A549 (cell line): ENCODE data around the gene RHBG. TPM values are rescaled to one million over a fixed set of nuclear protein-coding genes. Genes with fewer than 3 reads are reported as not detected.

Experiments used
- ATAC-seq, 2 experiments: fragments of 200-7000 bp in 1 of 2; fragments of >200 bp in 1 of 2; cut with Nextera tagmentation in 1 of 2; cut with Tn5 transposase in 1 of 2; 3 replicates each; pipeline versions ENCODE4 v1.8.0 to v1.9.1; 2018 to 2020; ENCODE audit warnings: mild to moderate bottlenecking in 1 of 2, moderate library complexity in 1 of 2
- CTCF ChIA-PET: fragments of 300-600 bp; sonication (Branson Sonifier 250); formaldehyde crosslinking; extraction: SDS; loops from one replicate; lab custom pipeline; 2021; ENCODE audit warnings: antibody characterized with exemption, inconsistent platforms; lab: Yijun Ruan, JAX
- POLR2A ChIA-PET: fragments of 350-600 bp; formaldehyde crosslinking; extraction: SDS; loops from one replicate; lab custom pipeline; 2021; ENCODE audit warnings: antibody characterized with exemption, inconsistent platforms; lab: Yijun Ruan, JAX
- DNase-seq, 2 experiments: peaks; one replicate each; pipeline versions ENCODE4 v3.0.0 to v3.0.0-alpha.2; 2011 to 2016; ENCODE audit warnings: low read depth in 1 of 2, low spot score in 1 of 2
- FAIRE-seq: peaks from 2 replicates; lab custom pipeline; 2011; peaks lifted over from hg19 to GRCh38; lab: Jason Lieb, UNC
- H3K27ac ChIP-seq, 2 experiments: fragments of >200 bp; sonication (Bioruptor Twin); formaldehyde crosslinking; 3 replicates each; pipeline ENCODE4 v1.5.1; 2016 to 2017
- H3K4me1 ChIP-seq: fragments of >200 bp; sonication (Bioruptor Twin); formaldehyde crosslinking; 3 replicates; pipeline ENCODE4 v1.6.1; 2016
- H3K4me2 ChIP-seq: fragments of >200 bp; sonication (Bioruptor Twin); formaldehyde crosslinking; 3 replicates; pipeline ENCODE4 v1.6.1; 2016
- H3K4me3 ChIP-seq: fragments of >200 bp; sonication (Bioruptor Twin); formaldehyde crosslinking; 3 replicates; pipeline ENCODE4 v1.5.1; 2016
- H3K9me3 ChIP-seq: fragments of >200 bp; sonication (Bioruptor Twin); formaldehyde crosslinking; 3 replicates; pipeline ENCODE4 v1.6.1; 2016
- CEBPB ChIP-seq, 2 experiments: fragments of >200 bp in 1 of 2; sonication (Bioruptor Twin) in 1 of 2; formaldehyde crosslinking in 1 of 2; IDR thresholded peaks; 2 replicates each; pipeline ENCODE4 v1.6.1; 2012 to 2016
- FOSB ChIP-seq: fragments of 250-450 bp; sonication (Bioruptor Pico); IDR thresholded peaks from 2 replicates; pipeline ENCODE4 v1.5.0; 2020; ENCODE audit warnings: mild to moderate bottlenecking, moderate library complexity
- KDM1A ChIP-seq: fragments of 200-600 bp; sonication (generic); IDR thresholded peaks from 2 replicates; pipeline ENCODE4 v1.6.1; 2016; ENCODE audit warnings: low read depth, mild to moderate bottlenecking
- KDM5A ChIP-seq: fragments of 200-600 bp; sonication (generic); IDR thresholded peaks from 2 replicates; pipeline ENCODE4 v1.6.1; 2016; ENCODE audit warnings: antibody characterized with exemption, mild to moderate bottlenecking
- MAZ ChIP-seq: fragments of 150-350 bp; IDR thresholded peaks from 2 replicates; pipeline ENCODE4 v1.6.1; 2014; ENCODE audit warnings: antibody characterized with exemption, low read depth, low read length, borderline replicate concordance
- POLR2A ChIP-seq: IDR thresholded peaks from 2 replicates; pipeline ENCODE4 v1.6.1; 2012; ENCODE audit warnings: mild to moderate bottlenecking, low read length
- POLR2AphosphoS2 ChIP-seq: conservative IDR thresholded peaks from 2 replicates; pipeline ENCODE4 v1.6.1; 2012; ENCODE audit warnings: low read length, improper control_type of control experiment, inconsistent platforms
- REST ChIP-seq: fragments of 200-600 bp; sonication (generic); IDR thresholded peaks from 2 replicates; pipeline ENCODE4 v1.6.1; 2016; ENCODE audit warnings: antibody characterized with exemption, mild to moderate bottlenecking, moderate library complexity
- RFX5 ChIP-seq: fragments of 450-650 bp; IDR thresholded peaks from 2 replicates; pipeline ENCODE4 v1.7.1; 2014; ENCODE audit warnings: antibody characterized with exemption, mild to moderate bottlenecking, moderate library complexity
- SREBF2 ChIP-seq: fragments of 450-650 bp; IDR thresholded peaks from 2 replicates; pipeline ENCODE4 v1.6.1; 2014; ENCODE audit warnings: mild to moderate bottlenecking, moderate library complexity
- TP53 ChIP-seq: fragments of 250-450 bp; sonication (Bioruptor Pico); IDR thresholded peaks from 2 replicates; pipeline ENCODE4 v1.5.0; 2021; ENCODE audit warnings: mild to moderate bottlenecking, moderate library complexity
- ZNF302 ChIP-seq: fragments of 250-450 bp; sonication (Bioruptor Pico); IDR thresholded peaks from 2 replicates; pipeline ENCODE4 v1.9.0; 2021; ENCODE audit warnings: inconsistent platforms, mild to moderate bottlenecking, moderate library complexity
- WGBS: methylation state at CpG from one replicate; pipeline ENCODE4 v1.1.6; 2017; ENCODE audit errors: missing lambda C conversion rate; 5-methylcytosine and 5-hydroxymethylcytosine counted together
- polyA plus RNA-seq, 4 experiments: library from polyadenylated mRNA; depleted of rRNA in 3 of 4; stranded (reverse); fragments of >200 nt; fragmentation: RNase III in 1 of 4; extraction: RNeasy Plus Mini Kit Qiagen cat#74134 plus additional on column Dnase treatment in 1 of 4; gene quantifications; 2 replicates in 3 of 4; 3 replicates in 1 of 4; pipeline ENCODE4 v1.2.3, GENCODE V29; 2011 to 2017
- TF ChIP-seq, protein P1 (sequence below): fragments of 150-350 bp; IDR thresholded peaks from 2 replicates; pipeline ENCODE4 v1.6.1; 2014; ENCODE audit warnings: low read depth, mild to moderate bottlenecking, low read length
- TF ChIP-seq, protein P2 (sequence below): fragments of >200 bp; sonication (Bioruptor Twin); formaldehyde crosslinking; IDR thresholded peaks from 3 replicates; pipeline ENCODE4 v1.5.1; 2016
- TF ChIP-seq, protein P3 (sequence below): fragments of >200 bp; sonication (Bioruptor Twin); formaldehyde crosslinking; IDR thresholded peaks from 2 replicates; pipeline ENCODE4 v1.6.1; 2016
- TF ChIP-seq, protein P4 (sequence below): fragments of >200 bp; sonication (Bioruptor Twin); formaldehyde crosslinking; IDR thresholded peaks from 3 replicates; pipeline ENCODE4 v1.6.1; 2016

RHBG gene
- polyA plus RNA-seq, 2 of the 4 experiments (the other 2 are of a cell fraction) = 0.06 TPM; not detected in 1

- POLR2A ChIA-PET = no interaction called here
- peak in 1 of 2 experiments; percentile 24; a peak in 3 of 6 replicates for ATAC-seq
- WGBS = 71% methylated on average over 5 of the region's 5 CpGs
These were observed 2.4 kb upstream of the RHBG start for GRCh38 chr1:156366378-156367166.

DNA sequence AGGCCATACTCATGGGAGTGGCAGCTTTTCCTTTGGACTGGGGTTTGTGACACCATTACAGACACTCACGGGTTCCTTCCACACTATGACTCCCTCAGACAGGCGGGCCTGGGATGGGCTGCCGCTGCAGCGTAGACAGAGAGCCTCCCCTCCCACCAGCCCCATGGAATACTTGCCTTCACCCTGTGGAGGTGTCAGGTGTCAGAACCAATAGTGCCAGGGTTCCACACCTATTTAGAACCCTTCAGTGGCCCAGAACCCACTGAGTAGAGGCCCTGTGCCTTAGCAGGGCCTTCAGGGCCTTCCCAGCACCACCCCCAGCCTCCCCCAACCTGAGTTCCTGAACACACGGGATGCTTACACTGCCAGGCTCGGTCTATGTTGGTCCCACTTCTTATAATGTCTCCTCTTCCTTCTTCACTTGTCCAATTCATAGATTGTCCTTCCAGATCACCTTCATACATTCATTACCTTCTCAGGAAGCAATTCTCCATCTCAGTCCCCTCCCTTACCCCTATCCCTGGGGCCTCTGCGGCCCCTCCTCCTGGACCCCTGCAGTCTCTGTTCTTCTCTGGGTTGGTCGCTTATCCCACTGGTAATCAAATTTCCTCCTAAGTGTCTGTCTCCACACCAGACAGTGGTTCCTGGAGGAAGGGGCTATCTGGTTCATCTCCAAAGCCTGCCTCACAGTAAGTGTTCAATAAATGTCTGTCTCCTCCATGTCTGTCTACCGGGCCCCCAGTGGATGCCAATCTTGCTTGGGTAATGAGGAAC is 1.4 kb upstream of the RHBG start:
- Histone ChIP-seq H3K4me2 (peak overlapping the region; percentile 38), H3K4me1 (peaks cover 28% of the 10 kb centered on the region), H3K9me3 (no peaks in the 10 kb centered on the region), H3K27ac (0 out of 6 replicates have a peak overlapping the region, but pooled peaks of 1 of the 2 experiments have one; percentile 16), H3K4me3 (no peak overlapping the region)
- ChIA-PET POLR2A (no interaction called here), CTCF (interaction anchor here (0.7 to 26.9 kb wide), 4 partner anchors 8 to 78 kb away, joined by 4 to 399 read pairs (median 4); no protein-coding TSS in a partner anchor)
- no peak for DNase-seq
- peak in 1 of 2 experiments; percentile 7; a peak in 2 of 6 replicates for ATAC-seq
- WGBS = 70% methylated on average over 9 of the region's 9 CpGs
- FAIRE-seq = no peak
- no peak for TF ChIP-seq ZNF302 (CRISPR knock-in tag)
- no peak for TF ChIP-seq REST
- no peak for TF ChIP-seq KDM5A
- TF ChIP-seq, protein P1, sequence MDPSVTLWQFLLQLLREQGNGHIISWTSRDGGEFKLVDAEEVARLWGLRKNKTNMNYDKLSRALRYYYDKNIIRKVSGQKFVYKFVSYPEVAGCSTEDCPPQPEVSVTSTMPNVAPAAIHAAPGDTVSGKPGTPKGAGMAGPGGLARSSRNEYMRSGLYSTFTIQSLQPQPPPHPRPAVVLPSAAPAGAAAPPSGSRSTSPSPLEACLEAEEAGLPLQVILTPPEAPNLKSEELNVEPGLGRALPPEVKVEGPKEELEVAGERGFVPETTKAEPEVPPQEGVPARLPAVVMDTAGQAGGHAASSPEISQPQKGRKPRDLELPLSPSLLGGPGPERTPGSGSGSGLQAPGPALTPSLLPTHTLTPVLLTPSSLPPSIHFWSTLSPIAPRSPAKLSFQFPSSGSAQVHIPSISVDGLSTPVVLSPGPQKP = no peak
- TF ChIP-seq, protein P2, sequence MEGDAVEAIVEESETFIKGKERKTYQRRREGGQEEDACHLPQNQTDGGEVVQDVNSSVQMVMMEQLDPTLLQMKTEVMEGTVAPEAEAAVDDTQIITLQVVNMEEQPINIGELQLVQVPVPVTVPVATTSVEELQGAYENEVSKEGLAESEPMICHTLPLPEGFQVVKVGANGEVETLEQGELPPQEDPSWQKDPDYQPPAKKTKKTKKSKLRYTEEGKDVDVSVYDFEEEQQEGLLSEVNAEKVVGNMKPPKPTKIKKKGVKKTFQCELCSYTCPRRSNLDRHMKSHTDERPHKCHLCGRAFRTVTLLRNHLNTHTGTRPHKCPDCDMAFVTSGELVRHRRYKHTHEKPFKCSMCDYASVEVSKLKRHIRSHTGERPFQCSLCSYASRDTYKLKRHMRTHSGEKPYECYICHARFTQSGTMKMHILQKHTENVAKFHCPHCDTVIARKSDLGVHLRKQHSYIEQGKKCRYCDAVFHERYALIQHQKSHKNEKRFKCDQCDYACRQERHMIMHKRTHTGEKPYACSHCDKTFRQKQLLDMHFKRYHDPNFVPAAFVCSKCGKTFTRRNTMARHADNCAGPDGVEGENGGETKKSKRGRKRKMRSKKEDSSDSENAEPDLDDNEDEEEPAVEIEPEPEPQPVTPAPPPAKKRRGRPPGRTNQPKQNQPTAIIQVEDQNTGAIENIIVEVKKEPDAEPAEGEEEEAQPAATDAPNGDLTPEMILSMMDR = no peak
- TF ChIP-seq SREBF2 = no peak
- no peak for TF ChIP-seq POLR2AphosphoS2
- TF ChIP-seq TP53 = no peak
- no peak for TF ChIP-seq CEBPB (IDR thresholded peaks at IDR 0.05)
- no peak for TF ChIP-seq POLR2A

More at GRCh38 chr1:156366378-156367166, 2.4 kb upstream of the RHBG start:
- H3K27ac ChIP-seq = 0 out of 6 replicates have a peak overlapping the region, but pooled peaks of 1 of the 2 experiments have one; percentile 20
- TF ChIP-seq, protein P3, sequence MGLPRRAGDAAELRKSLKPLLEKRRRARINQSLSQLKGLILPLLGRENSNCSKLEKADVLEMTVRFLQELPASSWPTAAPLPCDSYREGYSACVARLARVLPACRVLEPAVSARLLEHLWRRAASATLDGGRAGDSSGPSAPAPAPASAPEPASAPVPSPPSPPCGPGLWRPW = no peak
- no peak for TF ChIP-seq POLR2A
- TF ChIP-seq MAZ = no peak
- no peak for TF ChIP-seq FOSB (CRISPR knock-in tag)
- TF ChIP-seq RFX5 = no peak
- TF ChIP-seq REST = no peak
- TF ChIP-seq, protein P4, sequence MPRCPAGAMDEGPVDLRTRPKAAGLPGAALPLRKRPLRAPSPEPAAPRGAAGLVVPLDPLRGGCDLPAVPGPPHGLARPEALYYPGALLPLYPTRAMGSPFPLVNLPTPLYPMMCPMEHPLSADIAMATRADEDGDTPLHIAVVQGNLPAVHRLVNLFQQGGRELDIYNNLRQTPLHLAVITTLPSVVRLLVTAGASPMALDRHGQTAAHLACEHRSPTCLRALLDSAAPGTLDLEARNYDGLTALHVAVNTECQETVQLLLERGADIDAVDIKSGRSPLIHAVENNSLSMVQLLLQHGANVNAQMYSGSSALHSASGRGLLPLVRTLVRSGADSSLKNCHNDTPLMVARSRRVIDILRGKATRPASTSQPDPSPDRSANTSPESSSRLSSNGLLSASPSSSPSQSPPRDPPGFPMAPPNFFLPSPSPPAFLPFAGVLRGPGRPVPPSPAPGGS = no peak
- no peak for TF ChIP-seq KDM1A
- no peaks in the 10 kb centered on the region for H3K9me3 ChIP-seq
- peaks cover 20% of the 10 kb centered on the region for H3K4me1 ChIP-seq
- no peak overlapping the region for H3K4me2 ChIP-seq
- DNase-seq = peak in 1 of 2 experiments; percentile 39
- H3K4me3 ChIP-seq = no peak overlapping the region
- CTCF ChIA-PET = interaction anchor here (0.6 to 26.9 kb wide), 7 partner anchors 8 to 84 kb away, joined by 3 to 399 read pairs (median 4); no protein-coding TSS in a partner anchor
- no peak for FAIRE-seq
